Measurements from ENCODE around the gene RNF25.

The RNF25 gene

DNA sequence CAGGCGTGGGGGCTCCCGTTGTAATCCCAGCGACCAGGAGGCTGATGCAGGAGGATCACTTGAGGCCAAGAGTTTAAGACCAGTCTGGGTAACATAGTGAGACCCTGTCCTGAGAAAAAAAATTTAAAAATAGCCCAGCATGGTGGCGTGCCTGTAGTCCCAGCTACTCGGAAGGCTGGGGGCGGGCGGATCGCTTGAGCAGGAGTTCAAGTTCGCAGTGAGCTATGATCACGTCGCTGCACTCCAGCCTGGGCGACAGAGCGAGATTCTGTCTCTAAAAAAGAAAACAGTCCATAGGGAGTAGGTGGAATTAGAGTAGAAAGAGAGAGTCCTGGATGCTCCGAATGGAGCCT is 38.5 kb upstream of the RNF25 start:
- no peak overlapping the region for H2BK15ac ChIP-seq (replicated peaks; ENCODE audit: low read depth)

DNA sequence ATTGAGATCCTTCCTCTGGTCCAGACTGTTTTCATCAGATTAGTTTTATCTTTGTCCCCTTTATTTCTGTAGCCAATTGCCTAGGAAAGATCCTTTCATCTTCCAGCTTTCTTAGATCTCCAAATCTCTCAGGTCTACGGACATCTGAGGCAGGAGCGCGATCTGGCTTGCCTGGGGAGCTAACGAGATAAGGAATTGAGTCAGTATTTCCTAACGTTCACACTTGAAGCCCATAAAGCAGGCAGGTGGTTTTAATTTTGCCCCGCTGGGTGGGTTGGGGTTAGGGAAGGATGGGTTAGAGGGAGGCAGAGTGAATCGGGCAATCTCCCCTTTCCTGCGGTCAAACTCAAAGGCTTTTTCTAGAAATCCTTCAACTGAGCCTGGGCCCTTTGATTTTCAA is 38.1 kb upstream of the RNF25 start:
- Histone ChIP-seq H3K79me1 (ENCODE audit: low read length) (peaks cover 13% of the 10 kb centered on the region), H3K27ac (ENCODE audit: low read depth, low read length) (peak overlapping the region; percentile 11), H4K5ac (ENCODE audit: low read length) (no peak overlapping the region), H3K4me3 (ENCODE audit: low read length) (no peak overlapping the region), H3K36me3 (ENCODE audit: control insufficient read depth, insufficient read depth, low read length) (no peaks in the 10 kb centered on the region), H3K4me1 (ENCODE audit: control insufficient read depth, low read depth, low read length) (peaks cover 4% of the 10 kb centered on the region), H3K18ac (ENCODE audit: low read length) (no peak overlapping the region), H3K4ac (ENCODE audit: low read depth, low read length) (no peak overlapping the region), H3K56ac (ENCODE audit: low read length) (no peak overlapping the region), H3K23ac (ENCODE audit: low read length) (no peak overlapping the region), H2AK5ac (ENCODE audit: low read length) (no peak overlapping the region), H3K4me2 (ENCODE audit: low read length) (no peak overlapping the region), H2BK15ac (replicated peaks; ENCODE audit: low read depth) (no peak overlapping the region), H3K9ac (ENCODE audit: low read length) (no peak overlapping the region), H2BK5ac (ENCODE audit: low read length) (no peak overlapping the region), H4K8ac (ENCODE audit: low read depth, low read length) (no peak overlapping the region), H2BK120ac (ENCODE audit: low read depth, low read length) (no peak overlapping the region), H3K27me3 (ENCODE audit: insufficient read depth, low read length, poor library complexity) (no peaks in the 10 kb centered on the region), H3K79me2 (ENCODE audit: control insufficient read depth, insufficient read depth, low read length) (peaks cover 27% of the 10 kb centered on the region)
- no peak for DNase-seq
- WGBS (ENCODE audit: extremely low coverage, insufficient coverage, low lambda C conversion rate), result no CpG with 5 or more reads among the region's 8 CpGs

More for the DNA sequence above, 38.5 kb upstream of the RNF25 start:
- no CpG with 5 or more reads among the region's 14 CpGs for WGBS (ENCODE audit: extremely low coverage, insufficient coverage, low lambda C conversion rate)
- Histone ChIP-seq H3K27ac (ENCODE audit: low read depth, low read length) (peak overlapping the region; percentile 11), H2BK120ac (ENCODE audit: low read depth, low read length) (no peak overlapping the region), H3K4me3 (ENCODE audit: low read length) (no peak overlapping the region), H4K8ac (ENCODE audit: low read depth, low read length) (no peak overlapping the region), H3K4me1 (ENCODE audit: control insufficient read depth, low read depth, low read length) (peaks cover 4% of the 10 kb centered on the region), H3K56ac (ENCODE audit: low read length) (peak overlapping the region; percentile 34), H4K5ac (ENCODE audit: low read length) (no peak overlapping the region), H2AK5ac (ENCODE audit: low read length) (no peak overlapping the region), H3K79me2 (ENCODE audit: control insufficient read depth, insufficient read depth, low read length) (peaks cover 29% of the 10 kb centered on the region), H3K4me2 (ENCODE audit: low read length) (no peak overlapping the region), H3K36me3 (ENCODE audit: control insufficient read depth, insufficient read depth, low read length) (no peaks in the 10 kb centered on the region), H2BK5ac (ENCODE audit: low read length) (no peak overlapping the region), H3K27me3 (ENCODE audit: insufficient read depth, low read length, poor library complexity) (no peaks in the 10 kb centered on the region), H3K79me1 (ENCODE audit: low read length) (peaks cover 16% of the 10 kb centered on the region), H3K9ac (ENCODE audit: low read length) (no peak overlapping the region), H3K23ac (ENCODE audit: low read length) (no peak overlapping the region), H3K4ac (ENCODE audit: low read depth, low read length) (no peak overlapping the region), H3K18ac (ENCODE audit: low read length) (no peak overlapping the region)
- DNase-seq, result no peak

GRCh38 chr2:218708086-218708485 is 36.3 kb upstream of the RNF25 start:
- Histone ChIP-seq H3K56ac (ENCODE audit: low read length) (no peak overlapping the region), H2AK5ac (ENCODE audit: low read length) (no peak overlapping the region), H3K36me3 (ENCODE audit: control insufficient read depth, insufficient read depth, low read length) (no peaks in the 10 kb centered on the region), H2BK120ac (ENCODE audit: low read depth, low read length) (no peak overlapping the region), H3K27me3 (ENCODE audit: insufficient read depth, low read length, poor library complexity) (no peaks in the 10 kb centered on the region), H3K9ac (ENCODE audit: low read length) (no peak overlapping the region), H3K4ac (ENCODE audit: low read depth, low read length) (no peak overlapping the region), H3K4me2 (ENCODE audit: low read length) (no peak overlapping the region), H3K27ac (ENCODE audit: low read depth, low read length) (no peak overlapping the region), H3K4me3 (ENCODE audit: low read length) (no peak overlapping the region), H2BK5ac (ENCODE audit: low read length) (no peak overlapping the region), H4K5ac (ENCODE audit: low read length) (no peak overlapping the region), H3K79me2 (ENCODE audit: control insufficient read depth, insufficient read depth, low read length) (peaks cover 14% of the 10 kb centered on the region), H3K79me1 (ENCODE audit: low read length) (peaks cover 7% of the 10 kb centered on the region), H2BK15ac (replicated peaks; ENCODE audit: low read depth) (no peak overlapping the region), H4K8ac (ENCODE audit: low read depth, low read length) (no peak overlapping the region), H3K4me1 (ENCODE audit: control insufficient read depth, low read depth, low read length) (peaks cover 4% of the 10 kb centered on the region), H3K18ac (ENCODE audit: low read length) (no peak overlapping the region), H3K23ac (ENCODE audit: low read length) (no peak overlapping the region)
- no peak for DNase-seq
- WGBS (ENCODE audit: extremely low coverage, insufficient coverage, low lambda C conversion rate), result no CpG with 5 or more reads among the region's 4 CpGs

DNA sequence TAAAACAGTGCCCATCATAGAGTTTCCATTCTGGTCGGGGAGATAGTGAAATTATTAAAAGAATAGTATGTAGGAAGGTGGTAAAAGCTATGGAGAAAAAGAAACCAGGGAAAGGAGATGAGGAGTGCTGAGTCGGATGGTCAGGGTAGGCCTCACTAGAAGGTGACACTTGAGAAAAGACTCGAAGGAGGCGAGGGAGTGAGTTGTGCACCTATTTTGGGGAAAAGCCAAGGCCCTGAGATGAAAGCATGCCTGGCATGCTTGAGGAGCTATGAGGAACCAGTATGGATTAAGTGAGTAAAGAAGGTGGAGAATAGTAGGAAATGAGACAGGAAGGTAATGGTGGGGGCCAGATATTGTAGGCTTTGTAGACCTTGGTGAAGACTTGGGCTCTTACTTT is 31.5 kb upstream of the RNF25 start:
- no peak overlapping the region for H3K4me3 ChIP-seq (ENCODE audit: low read length)
- no peak overlapping the region for H2BK5ac ChIP-seq (ENCODE audit: low read length)
- H2AK5ac ChIP-seq (ENCODE audit: low read length), result no peak overlapping the region
- no peak overlapping the region for H3K18ac ChIP-seq (ENCODE audit: low read length)
- no peak overlapping the region for H4K5ac ChIP-seq (ENCODE audit: low read length)
- H3K27ac ChIP-seq (ENCODE audit: low read depth, low read length), result no peak overlapping the region
- no peaks in the 10 kb centered on the region for H3K79me2 ChIP-seq (ENCODE audit: control insufficient read depth, insufficient read depth, low read length)
- peaks cover 2% of the 10 kb centered on the region for H3K36me3 ChIP-seq (ENCODE audit: control insufficient read depth, insufficient read depth, low read length)
- H4K8ac ChIP-seq (ENCODE audit: low read depth, low read length), result no peak overlapping the region
- DNase-seq, result no peak
- no peak overlapping the region for H2BK120ac ChIP-seq (ENCODE audit: low read depth, low read length)
- H3K27me3 ChIP-seq (ENCODE audit: insufficient read depth, low read length, poor library complexity), result no peaks in the 10 kb centered on the region
- no peak overlapping the region for H3K9ac ChIP-seq (ENCODE audit: low read length)
- no peaks in the 10 kb centered on the region for H3K4me1 ChIP-seq (ENCODE audit: control insufficient read depth, low read depth, low read length)
- WGBS (ENCODE audit: extremely low coverage, insufficient coverage, low lambda C conversion rate), result 100% methylated on average over 1 of the region's 4 CpGs
- no peak overlapping the region for H3K56ac ChIP-seq (ENCODE audit: low read length)
- H3K23ac ChIP-seq (ENCODE audit: low read length), result no peak overlapping the region
- no peak overlapping the region for H3K4me2 ChIP-seq (ENCODE audit: low read length)
- H3K4ac ChIP-seq (ENCODE audit: low read depth, low read length), result no peak overlapping the region
- no peaks in the 10 kb centered on the region for H3K79me1 ChIP-seq (ENCODE audit: low read length)
- H2BK15ac ChIP-seq (replicated peaks; ENCODE audit: low read depth), result no peak overlapping the region

DNA sequence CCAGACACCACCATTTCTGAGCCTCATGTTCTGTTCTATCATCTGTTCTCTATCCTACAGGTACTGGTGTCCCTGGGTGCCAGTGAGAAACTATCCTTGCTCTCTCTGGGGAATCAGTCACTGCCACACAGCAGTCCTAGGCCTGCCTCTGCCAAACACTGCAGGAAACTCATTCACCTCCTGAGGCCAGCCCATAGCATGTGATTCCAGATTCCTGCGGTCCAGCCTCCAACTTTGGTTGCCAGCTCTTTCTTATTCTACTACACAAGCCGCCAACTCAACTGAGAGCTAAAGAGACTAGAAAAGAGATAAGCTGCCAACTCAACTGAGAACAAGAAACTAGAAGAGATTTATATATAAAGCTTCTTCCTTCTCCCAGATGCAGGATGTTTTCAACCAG is 30.0 kb upstream of the RNF25 start:
- H3K23ac ChIP-seq (ENCODE audit: low read length), result no peak overlapping the region
- no peak overlapping the region for H3K4ac ChIP-seq (ENCODE audit: low read depth, low read length)
- H4K8ac ChIP-seq (ENCODE audit: low read depth, low read length), result no peak overlapping the region
- H3K27ac ChIP-seq (ENCODE audit: low read depth, low read length), result no peak overlapping the region
- H3K18ac ChIP-seq (ENCODE audit: low read length), result no peak overlapping the region
- H3K4me1 ChIP-seq (ENCODE audit: control insufficient read depth, low read depth, low read length), result no peaks in the 10 kb centered on the region
- H3K56ac ChIP-seq (ENCODE audit: low read length), result no peak overlapping the region
- H3K27me3 ChIP-seq (ENCODE audit: insufficient read depth, low read length, poor library complexity), result no peaks in the 10 kb centered on the region
- H3K4me3 ChIP-seq (ENCODE audit: low read length), result no peak overlapping the region
- no peak overlapping the region for H2BK5ac ChIP-seq (ENCODE audit: low read length)
- H3K9ac ChIP-seq (ENCODE audit: low read length), result no peak overlapping the region
- H2BK120ac ChIP-seq (ENCODE audit: low read depth, low read length), result no peak overlapping the region
- no peak for DNase-seq
- H3K4me2 ChIP-seq (ENCODE audit: low read length), result no peak overlapping the region
- no peak overlapping the region for H4K5ac ChIP-seq (ENCODE audit: low read length)
- no peak overlapping the region for H2AK5ac ChIP-seq (ENCODE audit: low read length)
- H2BK15ac ChIP-seq (replicated peaks; ENCODE audit: low read depth), result no peak overlapping the region
- H3K36me3 ChIP-seq (ENCODE audit: control insufficient read depth, insufficient read depth, low read length), result peaks cover 2% of the 10 kb centered on the region
- H3K79me2 ChIP-seq (ENCODE audit: control insufficient read depth, insufficient read depth, low read length), result no peaks in the 10 kb centered on the region
- WGBS (ENCODE audit: extremely low coverage, insufficient coverage, low lambda C conversion rate), result no CpG with 5 or more reads among the region's 2 CpGs
- no peaks in the 10 kb centered on the region for H3K79me1 ChIP-seq (ENCODE audit: low read length)

DNA sequence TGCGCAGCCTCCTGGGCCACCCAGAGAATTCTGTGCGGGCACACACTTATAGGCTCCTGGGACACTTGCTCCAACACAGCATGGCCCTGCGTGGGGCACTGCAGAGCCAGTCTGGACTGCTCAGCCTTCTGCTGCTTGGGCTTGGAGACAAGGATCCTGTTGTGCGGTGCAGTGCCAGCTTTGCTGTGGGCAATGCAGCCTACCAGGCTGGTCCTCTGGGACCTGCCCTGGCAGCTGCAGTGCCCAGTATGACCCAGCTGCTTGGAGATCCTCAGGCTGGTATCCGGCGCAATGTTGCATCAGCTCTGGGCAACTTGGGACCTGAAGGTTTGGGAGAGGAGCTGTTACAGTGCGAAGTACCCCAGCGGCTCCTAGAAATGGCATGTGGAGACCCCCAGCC is 27.1 kb upstream of the RNF25 start:
- Histone ChIP-seq H2BK120ac (ENCODE audit: low read depth, low read length) (no peak overlapping the region), H3K27ac (ENCODE audit: low read depth, low read length) (no peak overlapping the region), H3K79me1 (ENCODE audit: low read length) (no peaks in the 10 kb centered on the region), H3K9ac (ENCODE audit: low read length) (no peak overlapping the region), H2AK5ac (ENCODE audit: low read length) (no peak overlapping the region), H4K8ac (ENCODE audit: low read depth, low read length) (no peak overlapping the region), H4K5ac (ENCODE audit: low read length) (no peak overlapping the region), H3K18ac (ENCODE audit: low read length) (no peak overlapping the region), H3K36me3 (ENCODE audit: control insufficient read depth, insufficient read depth, low read length) (peaks cover 4% of the 10 kb centered on the region), H2BK15ac (replicated peaks; ENCODE audit: low read depth) (no peak overlapping the region), H3K4me1 (ENCODE audit: control insufficient read depth, low read depth, low read length) (no peaks in the 10 kb centered on the region), H3K79me2 (ENCODE audit: control insufficient read depth, insufficient read depth, low read length) (no peaks in the 10 kb centered on the region), H3K27me3 (ENCODE audit: insufficient read depth, low read length, poor library complexity) (no peaks in the 10 kb centered on the region), H3K23ac (ENCODE audit: low read length) (no peak overlapping the region), H3K4ac (ENCODE audit: low read depth, low read length) (no peak overlapping the region), H2BK5ac (ENCODE audit: low read length) (no peak overlapping the region), H3K4me3 (ENCODE audit: low read length) (no peak overlapping the region), H3K4me2 (ENCODE audit: low read length) (no peak overlapping the region), H3K56ac (ENCODE audit: low read length) (no peak overlapping the region)
- DNase-seq, result no peak
- WGBS (ENCODE audit: extremely low coverage, insufficient coverage, low lambda C conversion rate), result no CpG with 5 or more reads among the region's 8 CpGs

Measured in mesendoderm (in vitro differentiated cells).